GM10266 (cell line): Measurements from ENCODE around the gene DTX3.
"Not testable (repeated sequence)": the region's sequence is repeated elsewhere in the genome, so short reads cannot be mapped to it uniquely, and the experiment has no call there.

Experiments
- DNase-seq: peaks from one replicate; pipeline ENCODE4 v3.0.0; 2012; ENCODE audit errors: extremely low spot score
- CTCF ChIP-seq: IDR thresholded peaks from 2 replicates; pipeline ENCODE4 v1.5.1; 2012; ENCODE audit warnings: mild to moderate bottlenecking, low read depth; ENCODE audit not compliant: control insufficient read depth, insufficient read depth; ENCODE audit errors: missing control alignments

Gene DTX3

DNA sequence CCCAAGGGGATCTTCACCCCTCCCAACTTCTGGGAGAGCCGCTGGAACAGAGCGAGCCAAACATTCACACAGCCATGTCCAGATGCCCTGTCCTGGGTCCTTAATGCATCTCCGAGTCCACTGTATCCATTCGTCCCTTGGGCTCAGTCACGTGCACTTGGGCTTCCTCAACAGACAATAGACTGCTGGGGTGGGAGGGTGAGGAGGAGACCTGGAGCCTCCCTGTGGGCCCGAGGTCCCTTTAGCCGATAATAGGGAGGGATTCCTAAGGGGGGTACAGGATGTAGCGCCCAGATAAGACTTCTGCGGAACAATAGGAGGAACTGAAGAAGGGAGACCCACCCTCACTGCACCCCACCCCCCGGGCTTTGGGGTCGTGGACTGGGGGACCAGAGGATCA lies 13.3 kb downstream of the DTX3 start:
- no peak for DNase-seq
- TF ChIP-seq CTCF: no peak

GRCh38 chr12:57618431-57618830 lies 13.8 kb downstream of the DTX3 start:
- DNase-seq: not testable (repeated sequence)

GRCh38 chr12:57618966-57619433 lies 14.4 kb downstream of the DTX3 start:
- no peak for TF ChIP-seq CTCF
- no peak for DNase-seq

DNA sequence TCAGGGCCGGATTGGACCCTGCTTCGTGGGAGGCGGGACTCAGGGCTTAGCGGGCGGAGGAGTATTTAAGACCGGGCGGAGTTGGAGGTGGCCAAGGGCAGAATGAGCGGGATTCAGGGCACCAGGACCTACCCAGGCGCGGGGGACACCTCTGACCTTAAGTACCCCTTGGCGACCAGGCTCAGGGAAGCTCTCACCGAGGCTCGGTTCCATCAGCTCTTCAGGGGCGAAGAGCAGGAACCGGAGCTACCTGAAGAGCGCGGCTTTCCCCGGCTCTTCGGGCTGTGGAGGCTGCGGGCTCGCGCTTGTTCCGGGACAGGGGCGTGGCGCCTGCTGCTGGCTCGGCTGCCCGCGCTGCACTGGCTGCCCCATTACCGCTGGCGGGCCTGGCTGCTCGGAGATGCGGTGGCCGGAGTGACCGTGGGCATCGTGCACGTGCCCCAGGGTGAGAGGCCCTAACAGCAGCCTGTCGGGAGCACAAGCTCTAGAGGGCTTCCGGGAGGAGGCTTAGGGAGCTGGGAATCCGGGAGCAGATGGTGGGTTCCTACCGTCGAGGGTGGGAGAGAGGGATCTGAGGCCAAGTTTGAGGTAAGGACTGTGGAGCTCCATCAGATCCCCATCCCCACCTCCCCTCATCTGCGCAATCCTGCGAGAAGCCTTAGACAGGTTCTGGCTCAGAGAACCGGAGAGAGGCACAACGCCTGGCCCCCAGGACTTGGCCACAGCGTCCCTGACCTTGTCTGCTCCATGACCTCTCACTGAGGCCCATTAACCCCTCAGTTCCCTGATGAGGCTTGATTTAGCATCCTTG lies 15.0 kb downstream of the DTX3 start:
- no peak for TF ChIP-seq CTCF
- DNase-seq: peak; percentile 31

DNA sequence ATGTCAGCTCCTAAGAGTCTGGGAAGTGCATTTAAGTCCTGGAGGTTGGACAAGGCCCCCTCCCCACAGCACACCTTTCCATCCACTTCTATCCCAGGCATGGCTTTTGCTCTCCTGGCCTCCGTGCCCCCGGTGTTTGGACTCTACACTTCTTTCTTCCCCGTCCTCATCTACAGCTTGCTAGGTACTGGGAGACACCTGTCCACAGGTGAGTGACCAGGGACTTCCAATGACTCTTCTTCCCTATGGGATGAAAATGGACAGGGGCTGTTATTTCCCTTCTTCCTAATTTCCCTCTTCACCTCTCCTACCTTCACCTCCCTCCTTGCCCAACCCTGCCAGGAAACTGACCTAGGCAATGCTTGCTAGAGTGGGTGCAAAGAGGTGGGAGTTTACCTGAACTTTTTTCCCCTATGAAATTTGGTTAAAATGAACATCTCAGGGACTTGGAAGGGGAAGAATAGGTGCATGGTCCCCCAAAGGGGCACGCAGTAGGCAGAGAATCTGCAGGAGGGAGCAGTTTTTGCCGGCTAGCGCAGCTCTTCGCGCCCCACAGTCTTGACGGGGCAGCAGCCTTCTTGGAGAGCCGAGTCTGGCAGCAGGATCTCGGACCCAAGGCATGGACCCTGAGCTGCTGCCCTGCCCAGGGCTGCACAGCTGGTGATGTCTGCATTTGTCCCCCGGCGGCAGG lies 15.8 kb downstream of the DTX3 start:
- TF ChIP-seq CTCF: no peak
- no peak for DNase-seq

DNA sequence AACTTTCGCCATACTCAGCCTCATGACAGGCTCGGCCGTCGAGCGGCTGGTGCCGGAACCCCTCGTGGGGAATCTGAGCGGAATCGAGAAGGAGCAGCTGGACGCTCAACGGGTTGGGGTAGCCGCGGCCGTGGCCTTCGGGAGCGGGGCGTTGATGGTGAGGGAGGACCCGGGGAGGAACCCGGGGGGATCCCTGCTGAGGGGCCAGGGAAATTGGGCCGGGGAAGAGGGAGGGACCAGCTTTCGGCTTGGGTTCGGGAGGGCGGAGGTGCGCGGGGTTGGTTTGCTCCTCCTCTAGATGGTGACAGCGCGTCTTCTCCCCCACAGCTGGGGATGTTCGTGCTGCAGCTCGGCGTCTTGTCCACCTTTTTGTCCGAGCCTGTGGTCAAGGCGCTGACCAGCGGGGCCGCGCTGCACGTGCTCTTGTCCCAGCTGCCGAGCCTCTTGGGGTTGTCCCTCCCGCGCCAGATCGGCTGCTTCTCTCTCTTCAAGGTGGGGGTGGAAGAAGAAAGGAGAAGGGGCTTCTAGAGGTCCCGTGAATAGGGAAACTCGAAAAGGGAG lies 16.4 kb downstream of the DTX3 start:
- TF ChIP-seq CTCF: no peak
- no peak for DNase-seq

DNA sequence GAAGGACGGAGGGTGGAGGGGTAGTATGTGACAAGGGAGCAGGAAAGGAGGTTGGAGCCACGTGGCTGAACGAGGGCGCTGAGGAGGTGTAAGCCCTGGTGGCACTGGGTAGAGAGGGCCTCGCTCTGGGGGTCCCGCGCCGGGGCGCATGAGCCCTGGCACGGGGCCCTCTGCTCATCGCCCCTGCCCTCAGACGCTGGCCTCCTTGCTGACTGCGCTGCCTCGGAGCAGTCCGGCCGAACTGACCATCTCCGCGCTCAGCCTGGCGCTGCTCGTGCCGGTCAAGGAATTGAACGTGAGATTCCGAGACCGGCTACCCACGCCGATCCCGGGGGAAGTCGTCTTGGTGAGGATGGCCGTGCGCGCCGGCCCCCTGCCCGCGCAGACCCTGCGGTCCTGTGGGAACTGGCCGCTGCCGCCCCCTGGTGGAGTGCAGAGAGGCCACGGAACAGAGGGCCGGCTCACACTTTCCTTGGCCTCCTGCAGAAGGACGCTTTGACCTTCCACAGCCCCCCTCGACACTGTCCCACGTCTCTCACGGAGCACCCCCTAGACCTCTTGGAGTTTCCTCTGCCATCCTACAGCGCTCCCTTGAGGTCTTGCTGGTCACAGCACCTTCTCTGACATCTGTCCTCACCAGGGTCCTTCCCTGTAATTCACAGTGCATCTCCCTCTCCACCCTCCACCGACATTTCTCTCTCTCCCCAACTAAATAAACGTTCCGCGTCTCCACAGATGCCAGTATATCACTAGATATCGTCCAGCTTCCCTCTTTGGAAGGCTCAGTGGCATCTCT lies 17.1 kb downstream of the DTX3 start:
- DNase-seq: peak; percentile 86
- TF ChIP-seq CTCF: peak; percentile 90
